GM19099 (cell line): ENCODE data around the gene KRT12.

Source experiments
- POLR2A ChIP-seq: IDR thresholded peaks from 3 replicates; pipeline ENCODE4 v1.6.1; 2011; ENCODE audit warnings: low read depth; ENCODE audit not compliant: insufficient read length; ENCODE audit errors: extremely low read depth

KRT12 gene

GRCh38 chr17:40896916-40897455 is 30.0 kb upstream of the KRT12 start:
- no peak for TF ChIP-seq POLR2A

GRCh38 chr17:40895106-40895730 is 28.2 kb upstream of the KRT12 start:
- no peak for TF ChIP-seq POLR2A

- TF ChIP-seq POLR2A, result no peak
Measured at GRCh38 chr17:40888196-40888720, 21.2 kb upstream of the KRT12 start.

- TF ChIP-seq POLR2A, result no peak
Measured at GRCh38 chr17:40886090-40886489, 19.1 kb upstream of the KRT12 start.

GRCh38 chr17:40884708-40885512 is 17.9 kb upstream of the KRT12 start, which contains the start of gene KRT20:
Gene KRT20 (minus strand): TSS chr17:40885242. CDS start chr17:40885185, 57 bp downstream.
- TF ChIP-seq POLR2A, result no peak

GRCh38 chr17:40883626-40884334 is 16.8 kb upstream of the KRT12 start:
- TF ChIP-seq POLR2A, result no peak

GRCh38 chr17:40883031-40883430 is 16.0 kb upstream of the KRT12 start:
- TF ChIP-seq POLR2A, result no peak

- no peak for TF ChIP-seq POLR2A
Measured at GRCh38 chr17:40879026-40879425, 12.0 kb upstream of the KRT12 start.

GRCh38 chr17:40878044-40878443 is 11.0 kb upstream of the KRT12 start:
- no peak for TF ChIP-seq POLR2A

- TF ChIP-seq POLR2A, result no peak
Measured at GRCh38 chr17:40873801-40874200, 6.8 kb upstream of the KRT12 start.

GRCh38 chr17:40873255-40873654 is 6.2 kb upstream of the KRT12 start:
- no peak for TF ChIP-seq POLR2A

- no peak for TF ChIP-seq POLR2A
Measured at GRCh38 chr17:40872416-40872815, 5.4 kb upstream of the KRT12 start.

GRCh38 chr17:40871316-40871715 is 4.3 kb upstream of the KRT12 start:
- no peak for TF ChIP-seq POLR2A

GRCh38 chr17:40870136-40870535 is 3.1 kb upstream of the KRT12 start:
- no peak for TF ChIP-seq POLR2A
